PC-3 (cell line): ENCODE data around the gene WRNIP1.

Source experiments
- EZH2 ChIP-seq: fragments of 300-600 bp; sonication (generic); IDR thresholded peaks from one replicate; pipeline ENCODE4 v1.6.1; 2017; ENCODE audit warnings: antibody characterized with exemption, mild to moderate bottlenecking, low read length; ENCODE audit not compliant: unreplicated experiment
- TF ChIP-seq, protein P1 (sequence below): fragments of 300-600 bp; sonication (generic); conservative IDR thresholded peaks from 2 replicates; pipeline ENCODE4 v1.5.1; 2017; ENCODE audit warnings: antibody characterized with exemption, low read depth, mild to moderate bottlenecking, low read length

DNA sequence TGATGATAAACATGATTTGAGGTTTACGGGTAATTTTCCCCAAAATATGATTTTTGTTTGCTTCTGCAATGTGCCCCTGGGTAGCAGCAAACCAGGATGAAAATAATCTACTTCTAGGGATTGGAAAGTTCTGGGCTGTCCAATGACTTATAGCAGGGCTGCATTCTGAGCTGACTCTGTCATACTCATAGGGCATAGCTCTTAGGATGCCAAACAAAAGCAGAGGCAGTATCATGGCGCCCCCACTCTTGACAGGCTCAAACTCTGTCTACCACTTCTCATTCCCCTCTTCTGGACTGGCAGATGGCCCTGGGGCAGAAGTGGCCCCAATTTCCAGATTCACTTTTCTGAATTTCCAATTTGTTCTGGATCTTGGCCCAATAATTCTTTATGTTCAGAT is 66.2 kb downstream of the WRNIP1 start:
- TF ChIP-seq, protein P1, sequence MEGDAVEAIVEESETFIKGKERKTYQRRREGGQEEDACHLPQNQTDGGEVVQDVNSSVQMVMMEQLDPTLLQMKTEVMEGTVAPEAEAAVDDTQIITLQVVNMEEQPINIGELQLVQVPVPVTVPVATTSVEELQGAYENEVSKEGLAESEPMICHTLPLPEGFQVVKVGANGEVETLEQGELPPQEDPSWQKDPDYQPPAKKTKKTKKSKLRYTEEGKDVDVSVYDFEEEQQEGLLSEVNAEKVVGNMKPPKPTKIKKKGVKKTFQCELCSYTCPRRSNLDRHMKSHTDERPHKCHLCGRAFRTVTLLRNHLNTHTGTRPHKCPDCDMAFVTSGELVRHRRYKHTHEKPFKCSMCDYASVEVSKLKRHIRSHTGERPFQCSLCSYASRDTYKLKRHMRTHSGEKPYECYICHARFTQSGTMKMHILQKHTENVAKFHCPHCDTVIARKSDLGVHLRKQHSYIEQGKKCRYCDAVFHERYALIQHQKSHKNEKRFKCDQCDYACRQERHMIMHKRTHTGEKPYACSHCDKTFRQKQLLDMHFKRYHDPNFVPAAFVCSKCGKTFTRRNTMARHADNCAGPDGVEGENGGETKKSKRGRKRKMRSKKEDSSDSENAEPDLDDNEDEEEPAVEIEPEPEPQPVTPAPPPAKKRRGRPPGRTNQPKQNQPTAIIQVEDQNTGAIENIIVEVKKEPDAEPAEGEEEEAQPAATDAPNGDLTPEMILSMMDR = peak; percentile 25; the same call in 1 of the 2 replicates
- TF ChIP-seq EZH2 = no peak
